GM12878 (cell line): ENCODE data around the gene ARHGEF26. TPM values are rescaled to one million over a fixed set of nuclear protein-coding genes. Genes with fewer than 3 reads are reported as not detected.

ENCODE experiments used
- ATAC-seq: fragments of 200-7000 bp; cut with Tn5 transposase; 3 replicates; pipeline ENCODE4 v1.9.1; 2020; ENCODE audit warnings: mild to moderate bottlenecking, moderate library complexity
- BruUV-seq: library from RNA; stranded (reverse); fragments of 400-500 nt; replicated peaks from 2 replicates; lab custom pipeline; 2021; lab: Mats Ljungman, UMichigan
- CTCF ChIA-PET: fragments of 300-600 bp; sonication (Branson Sonifier 250); formaldehyde crosslinking; extraction: SDS; loops from one replicate; lab custom pipeline; 2021; ENCODE audit warnings: inconsistent platforms; lab: Yijun Ruan, JAX
- POLR2A ChIA-PET: fragments of 350-600 bp; formaldehyde crosslinking; extraction: SDS; loops from one replicate; lab custom pipeline; 2021; ENCODE audit warnings: inconsistent platforms; lab: Charles Lee
- RAD21 ChIA-PET: fragments of 300-600 bp; sonication (Branson Sonifier 250); formaldehyde crosslinking; loops from one replicate; lab custom pipeline; 2023; ENCODE audit warnings: antibody characterized with exemption; ENCODE audit not compliant: unreplicated experiment; lab: Charles Lee
- SMC1A ChIA-PET: fragments of 300-600 bp; sonication (Branson Sonifier 250); formaldehyde crosslinking; loops from one replicate; lab custom pipeline; 2023; ENCODE audit not compliant: unreplicated experiment, uncharacterized antibody; lab: Charles Lee
- DNase-seq: peaks from one replicate; pipeline ENCODE4 v3.0.0-alpha.2; 2011; ENCODE audit warnings: low read depth, low spot score
- FAIRE-seq: peaks from 3 replicates; lab custom pipeline; 2011; peaks lifted over from hg19 to GRCh38; lab: Jason Lieb, UNC
- H2AFZ ChIP-seq: 2 replicates; pipeline ENCODE4 v1.6.0; 2011; ENCODE audit warnings: low read depth, low read length, control low read depth; ENCODE audit not compliant: control insufficient read depth
- H3K27ac ChIP-seq: 2 replicates; pipeline ENCODE4 v1.5.1; 2011; ENCODE audit warnings: control low read depth; ENCODE audit not compliant: control insufficient read depth, insufficient read depth
- H3K27me3 ChIP-seq, 2 experiments: replicated peaks in 1 of 2; 2 replicates each; pipeline versions ENCODE4 v1.6.0 to v1.6.1; 2011; ENCODE audit warnings: low read length in 1 of 2; ENCODE audit not compliant: control insufficient read depth in 2 of 2, insufficient read depth in 2 of 2
- H3K36me3 ChIP-seq, 2 experiments: 2 replicates each; pipeline ENCODE4 v1.5.1; 2011; ENCODE audit warnings: low read length in 1 of 2; ENCODE audit not compliant: control insufficient read depth in 2 of 2, insufficient read depth in 2 of 2
- H3K4me1 ChIP-seq: 2 replicates; pipeline ENCODE4 v1.6.1; 2011; ENCODE audit warnings: mild to moderate bottlenecking, low read length, moderate library complexity, mixed read lengths; ENCODE audit not compliant: control insufficient read depth, insufficient read depth
- H3K4me2 ChIP-seq: 2 replicates; pipeline ENCODE4 v1.6.0; 2011; ENCODE audit warnings: control low read depth; ENCODE audit not compliant: control insufficient read depth, insufficient read depth
- H3K4me3 ChIP-seq: fragments of 200-600 bp; sonication (generic); 2 replicates; pipeline ENCODE4 v1.5.1; 2016
- H3K79me2 ChIP-seq: 2 replicates; pipeline ENCODE4 v1.6.0; 2011; ENCODE audit warnings: low read length; ENCODE audit not compliant: control insufficient read depth, insufficient read depth
- H3K9ac ChIP-seq: 2 replicates; pipeline ENCODE4 v1.8.0; 2011; ENCODE audit warnings: low read length, control low read depth, mixed read lengths; ENCODE audit not compliant: control insufficient read depth, insufficient read depth
- H3K9me3 ChIP-seq: replicated peaks from 3 replicates; pipeline ENCODE4 v1.5.1; 2011; ENCODE audit warnings: mild to moderate bottlenecking, low read length; ENCODE audit not compliant: control insufficient read depth, insufficient read depth
- H4K20me1 ChIP-seq: 2 replicates; pipeline ENCODE4 v1.6.0; 2011; ENCODE audit not compliant: control insufficient read depth, insufficient read depth
- CEBPZ ChIP-seq: fragments of 150-350 bp; IDR thresholded peaks from 2 replicates; pipeline ENCODE4 v1.6.1; 2016; ENCODE audit warnings: low read depth, low read length
- EED ChIP-seq: sonication (generic); IDR thresholded peaks from 2 replicates; pipeline ENCODE4 v1.6.1; 2016; ENCODE audit warnings: antibody characterized with exemption, low read depth
- FOS ChIP-seq: IDR thresholded peaks from 3 replicates; pipeline ENCODE4 v1.6.1; 2011; ENCODE audit warnings: borderline replicate concordance; ENCODE audit not compliant: insufficient read length; ENCODE audit errors: extremely low read depth
- IRF3 ChIP-seq: fragments of 450-650 bp; IDR thresholded peaks from 2 replicates; pipeline ENCODE4 v1.6.1; 2014; ENCODE audit warnings: mild to moderate bottlenecking
- JUNB ChIP-seq: IDR thresholded peaks from 2 replicates; pipeline ENCODE4 v1.6.1; 2016; ENCODE audit warnings: antibody characterized with exemption, mild to moderate bottlenecking
- MLLT1 ChIP-seq: fragments of 450-650 bp; IDR thresholded peaks from 2 replicates; pipeline ENCODE4 v1.6.1; 2016; ENCODE audit warnings: mild to moderate bottlenecking
- NFXL1 ChIP-seq: fragments of 450-650 bp; IDR thresholded peaks from 2 replicates; pipeline ENCODE4 v1.6.1; 2017; ENCODE audit warnings: antibody characterized with exemption, mild to moderate bottlenecking, borderline replicate concordance
- RUNX3 ChIP-seq: IDR thresholded peaks from 2 replicates; pipeline ENCODE4 v1.6.1; 2012; ENCODE audit warnings: low read length, inconsistent platforms
- SP1 ChIP-seq: IDR thresholded peaks from one replicate; pipeline ENCODE4 v1.6.1; 2011; ENCODE audit warnings: low read depth, low read length
- STAT1 ChIP-seq: fragments of 450-650 bp; conservative IDR thresholded peaks from 2 replicates; pipeline ENCODE4 v1.6.1; 2014; ENCODE audit warnings: antibody characterized with exemption, mild to moderate bottlenecking
- TCF12 ChIP-seq: IDR thresholded peaks from 2 replicates; pipeline ENCODE4 v1.6.1; 2011; ENCODE audit warnings: low read depth, mild to moderate bottlenecking, low read length
- WRNIP1 ChIP-seq: IDR thresholded peaks from 2 replicates; pipeline ENCODE4 v1.6.1; 2011; ENCODE audit warnings: low read depth, low read length, improper control_type of control experiment, borderline replicate concordance
- ZNF592 ChIP-seq: fragments of 450-650 bp; IDR thresholded peaks from 2 replicates; pipeline ENCODE4 v1.6.1; 2017; ENCODE audit warnings: mild to moderate bottlenecking, moderate library complexity
- WGBS: methylation state at CpG from one replicate; pipeline ENCODE4 v1.1.6; 2016; ENCODE audit warnings: low lambda C conversion rate; ENCODE audit not compliant: insufficient replicate concordance, insufficient coverage; ENCODE audit errors: missing lambda C conversion rate; 5-methylcytosine and 5-hydroxymethylcytosine counted together
- in situ Hi-C: fragments of 300-500 bp; cut with MboI; formaldehyde crosslinking; loops from 9 replicates; pipeline ENCODE4 v1.14.3; 2018; ENCODE audit warnings: mixed read lengths
- intact Hi-C: fragments of 100-400 bp; cut with micrococcal nuclease; formaldehyde crosslinking; loops from one replicate; pipeline ENCODE4 v1.14.2; 2022; ENCODE audit not compliant: unreplicated experiment
- polyA plus RNA-seq, 11 experiments: library from polyadenylated mRNA; depleted of rRNA in 4 of 11; unstranded in 6 of 11; stranded (reverse) in 5 of 11; fragments of >200 nt; fragmentation: Nextera tagmentation in 4 of 11; fragmentation: Illumina TruSeq in 1 of 11; extraction: Ambion mirVana in 4 of 11; extraction: Trizol in 1 of 11; gene quantifications; 1 replicate in 1 of 11; 2 replicates in 10 of 11; pipeline versions ENCODE4 v1.2.1 to v1.2.3, GENCODE V29; 2011 to 2016; ENCODE audit warnings: inconsistent platforms in 2 of 11, missing spikeins in 2 of 11, low read depth in 1 of 11
- total RNA-seq, 4 experiments: library from RNA; depleted of rRNA in 3 of 4; stranded (reverse); fragments of >200 nt in 3 of 4; fragmentation: Illumina TruSeq in 1 of 4; extraction: Trizol in 1 of 4; gene quantifications; 2 replicates each; pipeline versions ENCODE4 v1.2.1 to v1.2.3, GENCODE V29; 2013 to 2021

ARHGEF26 gene
- total and polyA plus RNA-seq, 10 of the 15 experiments (the other 5 are each of a cell fraction or from before 2014, with no cell fraction given), result 0.02 to 0.47 (median 0.05) TPM; not detected in 1

DNA sequence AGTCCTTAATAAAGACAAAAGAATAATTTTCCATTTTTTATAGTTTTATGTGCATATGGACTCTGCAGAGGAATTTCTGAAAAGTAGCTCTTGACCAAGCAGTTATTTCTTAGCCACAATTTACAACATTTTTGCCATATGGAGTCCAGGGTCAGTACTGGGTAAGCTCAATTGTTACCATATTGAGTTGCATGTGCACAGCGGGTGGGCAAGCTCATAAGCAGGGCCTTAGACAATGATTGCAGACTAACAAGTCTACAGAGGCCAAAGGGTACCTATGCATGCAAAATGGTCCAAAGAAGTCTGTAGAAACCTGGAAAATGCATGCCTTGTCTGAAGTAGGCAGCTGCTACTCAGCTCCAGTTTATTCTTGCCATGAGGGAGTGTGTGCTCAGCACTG, 19.0 kb upstream of the ARHGEF26 start (continued):
- TF ChIP-seq CEBPZ (no peak), SP1 (no peak), ZNF592 (no peak)

DNA sequence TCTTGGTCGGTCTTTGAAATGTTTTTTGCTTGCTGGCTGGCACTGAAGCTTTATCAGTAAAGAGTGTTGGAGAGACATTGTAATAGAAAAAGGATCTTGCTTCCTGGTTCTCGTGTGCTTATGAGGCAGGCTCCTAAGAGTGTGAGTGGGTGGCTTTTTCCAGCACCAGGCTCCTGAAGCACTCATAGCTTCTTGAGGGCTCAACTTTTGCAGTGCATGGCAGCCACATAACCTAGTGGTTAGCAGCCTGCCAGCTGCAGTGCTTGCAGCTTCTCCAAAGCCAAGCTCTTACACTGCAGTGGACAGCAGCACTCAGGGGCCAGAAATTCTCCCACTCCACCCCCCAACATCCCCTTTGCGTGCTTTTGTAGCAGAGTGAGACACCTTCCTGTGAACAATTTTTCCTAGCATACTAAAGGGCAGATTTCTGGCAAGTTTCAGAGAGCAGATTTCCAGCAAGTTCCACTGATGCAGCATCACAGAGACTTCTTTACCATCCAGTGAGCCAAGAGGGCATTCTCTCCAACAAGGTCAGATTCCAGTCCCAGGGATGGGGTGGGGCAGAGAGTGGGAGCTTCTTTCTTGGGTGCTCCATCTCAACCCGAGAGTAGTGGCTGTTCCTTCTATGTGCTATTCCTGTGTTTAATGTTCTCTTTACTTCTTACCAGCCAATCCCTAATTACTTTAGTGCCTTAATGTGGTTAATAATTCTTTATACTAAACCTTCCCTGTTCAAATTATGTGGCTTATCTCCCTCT, 15.8 kb upstream of the ARHGEF26 start:
- ATAC-seq, result no peak
- Histone ChIP-seq H2AFZ (no peak overlapping the region), H3K27me3 (no peaks in the 10 kb centered on the region), H3K4me1 (no peaks in the 10 kb centered on the region), H3K9me3 (no peaks in the 10 kb centered on the region), H4K20me1 (no peaks in the 10 kb centered on the region), H3K4me2 (no peak overlapping the region), H3K4me3 (no peak overlapping the region), H3K27ac (no peak overlapping the region), H3K9ac (no peak overlapping the region), H3K79me2 (no peaks in the 10 kb centered on the region), H3K36me3 (no peaks in the 10 kb centered on the region)
- SMC1A ChIA-PET, result no interaction called here
- BruUV-seq, result no TSS peak
- CTCF ChIA-PET, result no interaction called here
- RAD21 ChIA-PET, result no interaction called here
- intact Hi-C loops (no loop called here), in situ Hi-C loops (no loop called here)
- 37% methylated on average over 4 of the region's 4 CpGs for WGBS
- DNase-seq, result no peak
- FAIRE-seq, result no peak
- POLR2A ChIA-PET, result no interaction called here
- TF ChIP-seq NFXL1 (no peak), MLLT1 (no peak), IRF3 (no peak), FOS (no peak), JUNB (no peak), EED (no peak), WRNIP1 (no peak), STAT1 (no peak), TCF12 (no peak), RUNX3 (no peak)
